Measurements from ENCODE around the gene PLCH1. TPM values are rescaled to one million over a fixed set of nuclear protein-coding genes. Genes with fewer than 3 reads are reported as not detected.

The PLCH1 gene
- total and polyA plus RNA-seq, 9 of the 15 experiments (the other 6 are each of a cell fraction or from before 2014, with no cell fraction given) = 0.17 to 0.62 (median 0.40) TPM

- TF ChIP-seq ZNF24 (IDR thresholded peaks at IDR 0.05) = peak; percentile 68
- TF ChIP-seq ARID2 (IDR thresholded peaks at IDR 0.05) = 0 out of 2 replicates have a peak, but pooled peaks have one; percentile 8
- TF ChIP-seq, protein P1, sequence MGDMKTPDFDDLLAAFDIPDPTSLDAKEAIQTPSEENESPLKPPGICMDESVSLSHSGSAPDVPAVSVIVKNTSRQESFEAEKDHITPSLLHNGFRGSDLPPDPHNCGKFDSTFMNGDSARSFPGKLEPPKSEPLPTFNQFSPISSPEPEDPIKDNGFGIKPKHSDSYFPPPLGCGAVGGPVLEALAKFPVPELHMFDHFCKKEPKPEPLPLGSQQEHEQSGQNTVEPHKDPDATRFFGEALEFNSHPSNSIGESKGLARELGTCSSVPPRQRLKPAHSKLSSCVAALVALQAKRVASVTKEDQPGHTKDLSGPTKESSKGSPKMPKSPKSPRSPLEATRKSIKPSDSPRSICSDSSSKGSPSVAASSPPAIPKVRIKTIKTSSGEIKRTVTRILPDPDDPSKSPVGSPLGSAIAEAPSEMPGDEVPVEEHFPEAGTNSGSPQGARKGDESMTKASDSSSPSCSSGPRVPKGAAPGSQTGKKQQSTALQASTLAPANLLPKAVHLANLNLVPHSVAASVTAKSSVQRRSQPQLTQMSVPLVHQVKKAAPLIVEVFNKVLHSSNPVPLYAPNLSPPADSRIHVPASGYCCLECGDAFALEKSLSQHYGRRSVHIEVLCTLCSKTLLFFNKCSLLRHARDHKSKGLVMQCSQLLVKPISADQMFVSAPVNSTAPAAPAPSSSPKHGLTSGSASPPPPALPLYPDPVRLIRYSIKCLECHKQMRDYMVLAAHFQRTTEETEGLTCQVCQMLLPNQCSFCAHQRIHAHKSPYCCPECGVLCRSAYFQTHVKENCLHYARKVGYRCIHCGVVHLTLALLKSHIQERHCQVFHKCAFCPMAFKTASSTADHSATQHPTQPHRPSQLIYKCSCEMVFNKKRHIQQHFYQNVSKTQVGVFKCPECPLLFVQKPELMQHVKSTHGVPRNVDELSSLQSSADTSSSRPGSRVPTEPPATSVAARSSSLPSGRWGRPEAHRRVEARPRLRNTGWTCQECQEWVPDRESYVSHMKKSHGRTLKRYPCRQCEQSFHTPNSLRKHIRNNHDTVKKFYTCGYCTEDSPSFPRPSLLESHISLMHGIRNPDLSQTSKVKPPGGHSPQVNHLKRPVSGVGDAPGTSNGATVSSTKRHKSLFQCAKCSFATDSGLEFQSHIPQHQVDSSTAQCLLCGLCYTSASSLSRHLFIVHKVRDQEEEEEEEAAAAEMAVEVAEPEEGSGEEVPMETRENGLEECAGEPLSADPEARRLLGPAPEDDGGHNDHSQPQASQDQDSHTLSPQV (IDR thresholded peaks at IDR 0.05) = 0 out of 2 replicates have a peak, but pooled peaks have one; percentile 18
- TF ChIP-seq, protein P2, sequence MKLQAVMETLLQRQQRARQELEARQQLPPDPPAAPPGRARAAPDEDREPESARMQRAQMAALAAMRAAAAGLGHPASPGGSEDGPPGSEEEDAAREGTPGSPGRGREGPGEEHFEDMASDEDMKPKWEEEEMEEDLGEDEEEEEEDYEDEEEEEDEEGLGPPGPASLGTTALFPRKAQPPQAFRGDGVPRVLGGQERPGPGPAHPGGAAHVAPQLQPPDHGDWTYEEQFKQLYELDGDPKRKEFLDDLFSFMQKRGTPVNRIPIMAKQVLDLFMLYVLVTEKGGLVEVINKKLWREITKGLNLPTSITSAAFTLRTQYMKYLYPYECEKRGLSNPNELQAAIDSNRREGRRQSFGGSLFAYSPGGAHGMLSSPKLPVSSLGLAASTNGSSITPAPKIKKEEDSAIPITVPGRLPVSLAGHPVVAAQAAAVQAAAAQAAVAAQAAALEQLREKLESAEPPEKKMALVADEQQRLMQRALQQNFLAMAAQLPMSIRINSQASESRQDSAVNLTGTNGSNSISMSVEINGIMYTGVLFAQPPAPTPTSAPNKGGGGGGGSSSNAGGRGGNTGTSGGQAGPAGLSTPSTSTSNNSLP (IDR thresholded peaks at IDR 0.05; ENCODE audit: borderline replicate concordance, low read depth, low read length) = 0 out of 2 replicates have a peak, but pooled peaks have one; percentile 46
- TF ChIP-seq, protein P3, sequence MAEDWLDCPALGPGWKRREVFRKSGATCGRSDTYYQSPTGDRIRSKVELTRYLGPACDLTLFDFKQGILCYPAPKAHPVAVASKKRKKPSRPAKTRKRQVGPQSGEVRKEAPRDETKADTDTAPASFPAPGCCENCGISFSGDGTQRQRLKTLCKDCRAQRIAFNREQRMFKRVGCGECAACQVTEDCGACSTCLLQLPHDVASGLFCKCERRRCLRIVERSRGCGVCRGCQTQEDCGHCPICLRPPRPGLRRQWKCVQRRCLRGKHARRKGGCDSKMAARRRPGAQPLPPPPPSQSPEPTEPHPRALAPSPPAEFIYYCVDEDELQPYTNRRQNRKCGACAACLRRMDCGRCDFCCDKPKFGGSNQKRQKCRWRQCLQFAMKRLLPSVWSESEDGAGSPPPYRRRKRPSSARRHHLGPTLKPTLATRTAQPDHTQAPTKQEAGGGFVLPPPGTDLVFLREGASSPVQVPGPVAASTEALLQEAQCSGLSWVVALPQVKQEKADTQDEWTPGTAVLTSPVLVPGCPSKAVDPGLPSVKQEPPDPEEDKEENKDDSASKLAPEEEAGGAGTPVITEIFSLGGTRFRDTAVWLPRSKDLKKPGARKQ (CRISPR knock-in tag; IDR thresholded peaks at IDR 0.05) = no peak
- TF ChIP-seq, protein P4, sequence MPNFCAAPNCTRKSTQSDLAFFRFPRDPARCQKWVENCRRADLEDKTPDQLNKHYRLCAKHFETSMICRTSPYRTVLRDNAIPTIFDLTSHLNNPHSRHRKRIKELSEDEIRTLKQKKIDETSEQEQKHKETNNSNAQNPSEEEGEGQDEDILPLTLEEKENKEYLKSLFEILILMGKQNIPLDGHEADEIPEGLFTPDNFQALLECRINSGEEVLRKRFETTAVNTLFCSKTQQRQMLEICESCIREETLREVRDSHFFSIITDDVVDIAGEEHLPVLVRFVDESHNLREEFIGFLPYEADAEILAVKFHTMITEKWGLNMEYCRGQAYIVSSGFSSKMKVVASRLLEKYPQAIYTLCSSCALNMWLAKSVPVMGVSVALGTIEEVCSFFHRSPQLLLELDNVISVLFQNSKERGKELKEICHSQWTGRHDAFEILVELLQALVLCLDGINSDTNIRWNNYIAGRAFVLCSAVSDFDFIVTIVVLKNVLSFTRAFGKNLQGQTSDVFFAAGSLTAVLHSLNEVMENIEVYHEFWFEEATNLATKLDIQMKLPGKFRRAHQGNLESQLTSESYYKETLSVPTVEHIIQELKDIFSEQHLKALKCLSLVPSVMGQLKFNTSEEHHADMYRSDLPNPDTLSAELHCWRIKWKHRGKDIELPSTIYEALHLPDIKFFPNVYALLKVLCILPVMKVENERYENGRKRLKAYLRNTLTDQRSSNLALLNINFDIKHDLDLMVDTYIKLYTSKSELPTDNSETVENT (CRISPR knock-in tag; IDR thresholded peaks at IDR 0.05) = no peak
- TF ChIP-seq NEUROD1 (IDR thresholded peaks at IDR 0.05; ENCODE audit: borderline replicate concordance, low read depth, low read length, partially characterized antibody) = no peak
- no peak for TF ChIP-seq ZNF395 (CRISPR knock-in tag; IDR thresholded peaks at IDR 0.05)
- 0 out of 4 replicates have a peak, but pooled peaks of 1 of the 2 experiments have one; percentile 22 for TF ChIP-seq FOXK2 (conservative IDR thresholded peaks at IDR 0.05 in 1 of 2, IDR thresholded peaks at IDR 0.05 in 1 of 2; ENCODE audit: low read depth in 2 of 2)
- TF ChIP-seq ATF7 (IDR thresholded peaks at IDR 0.05) = 0 out of 2 replicates have a peak, but pooled peaks have one; percentile 10
- TF ChIP-seq CTCF (IDR thresholded peaks at IDR 0.05 in 2 of 3, conservative IDR thresholded peaks at IDR 0.05 in 1 of 3; ENCODE audit: insufficient read depth in 2 of 3, low read depth in 1 of 3, low read length in 3 of 3) = peak; percentile 48 to 81 (median 50); a peak in 4 of 6 replicates
- TF ChIP-seq U2AF1 (optimal IDR thresholded peaks at IDR 0.05; ENCODE audit: low read depth, low read length) = no peak
Observed at GRCh38 chr3:155753038-155753639, 8.3 kb upstream of the PLCH1 start (continued).

All from K562 (cell line).